Body of pancreas (tissue), 4 donors: Measurements from ENCODE around the gene CEP128.

Source experiments
- POLR2A ChIP-seq, 3 donors: fragments of 450-650 bp; IDR thresholded peaks; one replicate each; pipeline ENCODE4 v1.6.1; 2016; ENCODE audit warnings: antibody characterized with exemption in 3 of 3, mild to moderate bottlenecking in 2 of 3
- TF ChIP-seq, protein P1 (sequence below), 7 experiments: fragments of 450-650 bp in 4 of 7; fragments of 200-600 bp in 3 of 7; sonication (generic) in 3 of 7; IDR thresholded peaks; one replicate each; pipeline ENCODE4 v1.5.1; 2016 to 2019; ENCODE audit warnings: antibody characterized with exemption in 7 of 7

GRCh38 chr14:80681651-80682050 is 259.9 kb downstream of the CEP128 start:
- TF ChIP-seq, protein P1, sequence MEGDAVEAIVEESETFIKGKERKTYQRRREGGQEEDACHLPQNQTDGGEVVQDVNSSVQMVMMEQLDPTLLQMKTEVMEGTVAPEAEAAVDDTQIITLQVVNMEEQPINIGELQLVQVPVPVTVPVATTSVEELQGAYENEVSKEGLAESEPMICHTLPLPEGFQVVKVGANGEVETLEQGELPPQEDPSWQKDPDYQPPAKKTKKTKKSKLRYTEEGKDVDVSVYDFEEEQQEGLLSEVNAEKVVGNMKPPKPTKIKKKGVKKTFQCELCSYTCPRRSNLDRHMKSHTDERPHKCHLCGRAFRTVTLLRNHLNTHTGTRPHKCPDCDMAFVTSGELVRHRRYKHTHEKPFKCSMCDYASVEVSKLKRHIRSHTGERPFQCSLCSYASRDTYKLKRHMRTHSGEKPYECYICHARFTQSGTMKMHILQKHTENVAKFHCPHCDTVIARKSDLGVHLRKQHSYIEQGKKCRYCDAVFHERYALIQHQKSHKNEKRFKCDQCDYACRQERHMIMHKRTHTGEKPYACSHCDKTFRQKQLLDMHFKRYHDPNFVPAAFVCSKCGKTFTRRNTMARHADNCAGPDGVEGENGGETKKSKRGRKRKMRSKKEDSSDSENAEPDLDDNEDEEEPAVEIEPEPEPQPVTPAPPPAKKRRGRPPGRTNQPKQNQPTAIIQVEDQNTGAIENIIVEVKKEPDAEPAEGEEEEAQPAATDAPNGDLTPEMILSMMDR (IDR thresholded peaks at IDR 0.05) = no peak
- no peak for TF ChIP-seq POLR2A (IDR thresholded peaks at IDR 0.05)
